Panc1 (cell line): ENCODE measurements around the gene MEIS2. TPM values are rescaled to one million over a fixed set of nuclear protein-coding genes. Genes with fewer than 3 reads are reported as not detected.
"Not testable (repeated sequence)": the region's sequence is repeated elsewhere in the genome, so short reads cannot be mapped to it uniquely, and the experiment has no call there.

ENCODE experiments used
- ATAC-seq: fragments of 200-7000 bp; cut with Tn5 transposase; 2 replicates; pipeline ENCODE4 v1.9.1; 2020; ENCODE audit warnings: mild to moderate bottlenecking, moderate library complexity
- BruUV-seq: library from RNA; stranded (reverse); fragments of 400-500 nt; replicated peaks from 2 replicates; lab custom pipeline; 2021; lab: Mats Ljungman, UMichigan
- CTCF ChIA-PET: fragments of 300-600 bp; sonication (Branson Sonifier 250); formaldehyde crosslinking; loops from one replicate; lab custom pipeline; 2022; ENCODE audit warnings: antibody characterized with exemption; lab: Charles Lee
- POLR2A ChIA-PET: fragments of 300-600 bp; sonication (Branson Sonifier 250); formaldehyde crosslinking; loops from one replicate; lab custom pipeline; 2022; ENCODE audit warnings: antibody characterized with exemption; lab: Charles Lee
- DNase-seq: peaks from one replicate; pipeline ENCODE4 v3.0.0-alpha.2; 2010; ENCODE audit warnings: low read depth, low spot score
- H3K27ac ChIP-seq: 2 replicates; pipeline ENCODE4 v1.5.1; 2011; ENCODE audit warnings: mild to moderate bottlenecking, low read length, inconsistent platforms
- H3K27me3 ChIP-seq: fragments of 200-500 bp; sonication (Bioruptor generic); 2 replicates; pipeline ENCODE4 v1.6.0; 2014; ENCODE audit warnings: low read length, inconsistent platforms; ENCODE audit not compliant: control insufficient read depth, insufficient read depth
- H3K36me3 ChIP-seq: fragments of 200-500 bp; sonication (Bioruptor generic); 2 replicates; pipeline ENCODE4 v1.5.1; 2014; ENCODE audit warnings: inconsistent platforms, mild to moderate bottlenecking, low read length, moderate library complexity; ENCODE audit not compliant: control insufficient read depth, insufficient read depth
- H3K4me1 ChIP-seq: 2 replicates; pipeline ENCODE4 v1.5.1; 2011; ENCODE audit warnings: inconsistent platforms, mild to moderate bottlenecking, low read length, moderate library complexity; ENCODE audit not compliant: control insufficient read depth, insufficient read depth
- H3K4me3 ChIP-seq, 2 experiments: 2 replicates each; pipeline ENCODE4 v1.5.1; 2011 to 2012; ENCODE audit warnings: low read depth in 2 of 2, low read length in 2 of 2, mild to moderate bottlenecking in 2 of 2, inconsistent platforms in 1 of 2, moderate library complexity in 1 of 2
- H3K9me3 ChIP-seq: fragments of 200-500 bp; sonication (Bioruptor generic); 2 replicates; pipeline ENCODE4 v1.5.1; 2014; ENCODE audit warnings: low read depth, mild to moderate bottlenecking, inconsistent platforms, low read length, moderate library complexity; ENCODE audit not compliant: control insufficient read depth, insufficient read depth
- CTCF ChIP-seq: fragments of 450-650 bp; IDR thresholded peaks from 2 replicates; pipeline ENCODE4 v1.5.1; 2017; ENCODE audit warnings: mild to moderate bottlenecking
- POLR2AphosphoS5 ChIP-seq: IDR thresholded peaks from 2 replicates; pipeline ENCODE4 v1.6.1; 2012; ENCODE audit warnings: mild to moderate bottlenecking, low read depth, low read length, moderate library complexity
- SIN3A ChIP-seq: IDR thresholded peaks from 2 replicates; pipeline ENCODE4 v1.6.1; 2012; ENCODE audit warnings: low read depth, mild to moderate bottlenecking, low read length, moderate library complexity, borderline replicate concordance; ENCODE audit not compliant: insufficient read depth
- TCF7L2 ChIP-seq: IDR thresholded peaks from 2 replicates; pipeline ENCODE4 v1.6.1; 2011; ENCODE audit warnings: mild to moderate bottlenecking, low read depth, low read length, inconsistent platforms
- in situ Hi-C: cut with HindIII; loops from 2 replicates; pipeline ENCODE4 v1.10.0; 2016; ENCODE audit warnings: low sequenced_read_pairs, low pct_unique_long_range_greater_than_20kb
- intact Hi-C: fragments of 100-400 bp; cut with micrococcal nuclease; formaldehyde crosslinking; loops from one replicate; pipeline ENCODE4 v1.10.0; 2022; ENCODE audit not compliant: unreplicated experiment
- total RNA-seq: library from RNA; stranded (reverse); gene quantifications from one replicate; pipeline ENCODE4 v1.2.1, GENCODE V29; 2021; ENCODE audit not compliant: unreplicated experiment
- TF ChIP-seq, protein P1 (sequence below), 2 experiments: IDR thresholded peaks; 2 replicates each; pipeline ENCODE4 v1.6.1; 2011 to 2012; ENCODE audit warnings: low read depth in 2 of 2, control low read depth in 1 of 2, low read length in 1 of 2, mild to moderate bottlenecking in 1 of 2, moderate library complexity in 1 of 2; ENCODE audit not compliant: insufficient read depth in 1 of 2

Gene MEIS2
- total RNA-seq, 1 experiment from 2014 or later, result 9.3 TPM

GRCh38 chr15:36982430-36982829 lies 117.9 kb downstream of the MEIS2 start:
- Histone ChIP-seq H3K4me1 (no peaks in the 10 kb centered on the region), H3K27ac (no peak overlapping the region), H3K27me3 (no peaks in the 10 kb centered on the region), H3K9me3 (no peaks in the 10 kb centered on the region), H3K36me3 (no peaks in the 10 kb centered on the region), H3K4me3 (no peak overlapping the region)
- DNase-seq (no peak), ATAC-seq (no peak)
- CTCF ChIA-PET, result no interaction called here
- in situ Hi-C loops, result no loop called here
- intact Hi-C loops, result no loop called here
- BruUV-seq, result no TSS peak
- POLR2A ChIA-PET, result no interaction called here
- TF ChIP-seq, protein P1, sequence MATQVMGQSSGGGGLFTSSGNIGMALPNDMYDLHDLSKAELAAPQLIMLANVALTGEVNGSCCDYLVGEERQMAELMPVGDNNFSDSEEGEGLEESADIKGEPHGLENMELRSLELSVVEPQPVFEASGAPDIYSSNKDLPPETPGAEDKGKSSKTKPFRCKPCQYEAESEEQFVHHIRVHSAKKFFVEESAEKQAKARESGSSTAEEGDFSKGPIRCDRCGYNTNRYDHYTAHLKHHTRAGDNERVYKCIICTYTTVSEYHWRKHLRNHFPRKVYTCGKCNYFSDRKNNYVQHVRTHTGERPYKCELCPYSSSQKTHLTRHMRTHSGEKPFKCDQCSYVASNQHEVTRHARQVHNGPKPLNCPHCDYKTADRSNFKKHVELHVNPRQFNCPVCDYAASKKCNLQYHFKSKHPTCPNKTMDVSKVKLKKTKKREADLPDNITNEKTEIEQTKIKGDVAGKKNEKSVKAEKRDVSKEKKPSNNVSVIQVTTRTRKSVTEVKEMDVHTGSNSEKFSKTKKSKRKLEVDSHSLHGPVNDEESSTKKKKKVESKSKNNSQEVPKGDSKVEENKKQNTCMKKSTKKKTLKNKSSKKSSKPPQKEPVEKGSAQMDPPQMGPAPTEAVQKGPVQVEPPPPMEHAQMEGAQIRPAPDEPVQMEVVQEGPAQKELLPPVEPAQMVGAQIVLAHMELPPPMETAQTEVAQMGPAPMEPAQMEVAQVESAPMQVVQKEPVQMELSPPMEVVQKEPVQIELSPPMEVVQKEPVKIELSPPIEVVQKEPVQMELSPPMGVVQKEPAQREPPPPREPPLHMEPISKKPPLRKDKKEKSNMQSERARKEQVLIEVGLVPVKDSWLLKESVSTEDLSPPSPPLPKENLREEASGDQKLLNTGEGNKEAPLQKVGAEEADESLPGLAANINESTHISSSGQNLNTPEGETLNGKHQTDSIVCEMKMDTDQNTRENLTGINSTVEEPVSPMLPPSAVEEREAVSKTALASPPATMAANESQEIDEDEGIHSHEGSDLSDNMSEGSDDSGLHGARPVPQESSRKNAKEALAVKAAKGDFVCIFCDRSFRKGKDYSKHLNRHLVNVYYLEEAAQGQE (IDR thresholded peaks at IDR 0.05; ENCODE audit: insufficient read depth in 1 of 2, low read depth in 2 of 2, low read length in 1 of 2), result no peak
- TF ChIP-seq POLR2AphosphoS5, result no peak
- no peak for TF ChIP-seq CTCF
- TF ChIP-seq TCF7L2, result no peak
- TF ChIP-seq SIN3A, result no peak

DNA sequence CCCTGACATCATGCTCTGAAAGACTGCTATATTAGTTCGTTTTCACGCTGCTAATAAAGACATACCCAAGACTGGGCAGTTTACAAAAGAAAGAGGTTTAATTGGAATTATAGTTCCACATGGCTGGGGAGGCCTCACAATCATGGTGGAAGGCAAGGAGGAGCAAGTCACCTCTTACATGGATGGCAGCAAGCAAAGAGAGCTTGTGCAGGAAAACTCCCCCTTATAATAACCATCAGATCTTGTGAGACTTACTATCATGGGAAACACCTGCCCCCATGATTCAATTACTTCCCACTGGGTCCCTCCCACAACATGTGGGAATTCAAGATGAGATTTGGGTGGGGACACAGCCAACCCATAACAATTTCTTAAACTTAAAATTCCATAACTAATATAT lies 120.1 kb downstream of the MEIS2 start:
- in situ Hi-C loops, H3K4me3 ChIP-seq, intact Hi-C loops, CTCF ChIA-PET, BruUV-seq, H3K27ac ChIP-seq, POLR2A ChIA-PET, DNase-seq, H3K9me3 ChIP-seq, H3K36me3 ChIP-seq, H3K4me1 ChIP-seq, H3K27me3 ChIP-seq, ATAC-seq: not testable (repeated sequence)

- ChIA-PET POLR2A (no interaction called here), CTCF (no interaction called here)
- Histone ChIP-seq H3K9me3 (no peaks in the 10 kb centered on the region), H3K4me1 (no peaks in the 10 kb centered on the region), H3K27me3 (no peaks in the 10 kb centered on the region), H3K4me3 (no peak overlapping the region), H3K36me3 (no peaks in the 10 kb centered on the region), H3K27ac (no peak overlapping the region)
- in situ Hi-C loops, result no loop called here
- ATAC-seq, result no peak
- no peak for TF ChIP-seq CTCF
- TF ChIP-seq SIN3A, result no peak
- TF ChIP-seq, protein P1 (IDR thresholded peaks at IDR 0.05; ENCODE audit: insufficient read depth in 1 of 2, low read depth in 2 of 2, low read length in 1 of 2), result no peak
- no peak for TF ChIP-seq TCF7L2
- no peak for TF ChIP-seq POLR2AphosphoS5
- DNase-seq, result no peak
- BruUV-seq, result no TSS peak
- intact Hi-C loops, result no loop called here
Measured at GRCh38 chr15:36978625-36979024, 121.7 kb downstream of the MEIS2 start.
